SK-N-SH (cell line): Measurements from ENCODE around the gene MYLK2.

Experiments used
- CTCF ChIP-seq: fragments of 200-600 bp; sonication (generic); IDR thresholded peaks from 2 replicates; pipeline ENCODE4 v1.6.1; 2017; ENCODE audit warnings: antibody characterized with exemption, mild to moderate bottlenecking, moderate library complexity
- ELF1 ChIP-seq: IDR thresholded peaks from 2 replicates; pipeline ENCODE4 v1.4.0; 2012
- EP300 ChIP-seq, 2 experiments: IDR thresholded peaks; 2 replicates each; pipeline versions ENCODE4 v1.4.0 to v1.6.1; 2012; ENCODE audit warnings: borderline replicate concordance in 1 of 2, low read depth in 1 of 2, low read length in 1 of 2
- EZH2phosphoT487 ChIP-seq: fragments of 200-600 bp; sonication (generic); IDR thresholded peaks from 2 replicates; pipeline ENCODE4 v1.6.1; 2017; ENCODE audit warnings: low read depth, mixed run types, mild to moderate bottlenecking, antibody characterized with exemption, moderate library complexity, borderline replicate concordance
- GABPA ChIP-seq: IDR thresholded peaks from 2 replicates; pipeline ENCODE4 v1.4.0; 2012; ENCODE audit warnings: low read depth, mild to moderate bottlenecking
- GATA2 ChIP-seq: sonication (generic); formaldehyde crosslinking; IDR thresholded peaks from 2 replicates; pipeline ENCODE4 v1.5.0; 2020; ENCODE audit warnings: mild to moderate bottlenecking, missing genetic modification reagents
- IRF3 ChIP-seq: fragments of 150-350 bp; IDR thresholded peaks from 2 replicates; pipeline ENCODE4 v1.6.1; 2016; ENCODE audit warnings: mild to moderate bottlenecking, low read depth, low read length
- MAX ChIP-seq: IDR thresholded peaks from 2 replicates; pipeline ENCODE4 v1.4.0; 2012; ENCODE audit warnings: low read depth
- POLR2AphosphoS5 ChIP-seq: IDR thresholded peaks from 2 replicates; pipeline ENCODE4 v1.6.1; 2012; ENCODE audit warnings: low read depth, low read length
- RAD21 ChIP-seq: IDR thresholded peaks from 2 replicates; pipeline ENCODE4 v1.6.1; 2012; ENCODE audit warnings: mild to moderate bottlenecking, low read length
- RCOR1 ChIP-seq: fragments of 150-350 bp; IDR thresholded peaks from 2 replicates; pipeline ENCODE4 v1.6.1; 2017; ENCODE audit warnings: antibody characterized with exemption, low read length
- TEAD4 ChIP-seq: IDR thresholded peaks from 2 replicates; pipeline ENCODE4 v1.4.0; 2012; ENCODE audit warnings: mild to moderate bottlenecking, borderline replicate concordance; ENCODE audit not compliant: insufficient read depth

- no peak for TF ChIP-seq EP300 (IDR thresholded peaks at IDR 0.05; ENCODE audit: borderline replicate concordance in 1 of 2, low read depth in 1 of 2, low read length in 1 of 2)
- TF ChIP-seq CTCF, result peak; percentile 43; the same call in 1 of the 2 replicates
- no peak for TF ChIP-seq TEAD4
- no peak for TF ChIP-seq ELF1
- TF ChIP-seq IRF3, result no peak
- TF ChIP-seq GABPA, result no peak
- no peak for TF ChIP-seq POLR2AphosphoS5
- peak; percentile 8; the same call in 1 of the 2 replicates for TF ChIP-seq RAD21
- TF ChIP-seq GATA2 (CRISPR knock-in tag), result no peak
- no peak for TF ChIP-seq EZH2phosphoT487
- TF ChIP-seq MAX, result no peak
- TF ChIP-seq RCOR1, result no peak
Observed at GRCh38 chr20:31788578-31788977, 30.6 kb upstream of the MYLK2 start.
